ENCODE data around the gene NTNG2.

- TF ChIP-seq CTCF (IDR thresholded peaks at IDR 0.05; ENCODE audit: extremely low read depth in 1 of 2, insufficient read depth in 1 of 2, low read depth in 1 of 2, low read length in 2 of 2) (no peak), POLR2AphosphoS5 (IDR thresholded peaks at IDR 0.05; ENCODE audit: insufficient read depth, low read depth, low read length) (no peak), EZH2 (IDR thresholded peaks at IDR 0.05; ENCODE audit: borderline replicate concordance, low read depth, low read length, severe bottlenecking) (no peak), POLR2A (IDR thresholded peaks at IDR 0.05; ENCODE audit: low read depth, low read length) (no peak), JUN (IDR thresholded peaks at IDR 0.05; ENCODE audit: borderline replicate concordance, insufficient read depth, insufficient read length, low read depth) (no peak), MAX (IDR thresholded peaks at IDR 0.05; ENCODE audit: insufficient read depth, insufficient read length) (no peak)
Observed at GRCh38 chr9:132164604-132165362, 2.9 kb downstream of the NTNG2 start.
